Suppressor macrophage treated with lipopolysaccharide for 1 hour (primary cell): ENCODE results near the gene R3HDML.
"Not testable (repeated sequence)": the region's sequence is repeated elsewhere in the genome, so short reads cannot be mapped to it uniquely, and the experiment has no call there.

Experiments
- DNase-seq, 3 donors: peaks; one replicate each; pipeline ENCODE4 v3.0.0-alpha.2; 2020 to 2022

R3HDML gene

GRCh38 chr20:44336725-44337380 is at the start of gene R3HDML:
TSS of gene R3HDML (plus strand) at chr20:44337043. CDS start at chr20:44337158, 115 bp downstream.
- DNase-seq: no peak

GRCh38 chr20:44287272-44288097 is 49.4 kb upstream of the R3HDML start:
- DNase-seq: no peak

GRCh38 chr20:44288252-44288651 is 48.6 kb upstream of the R3HDML start:
- no peak for DNase-seq

- DNase-seq: no peak
These were observed 45.1 kb upstream of the R3HDML start for GRCh38 chr20:44291754-44292153.

GRCh38 chr20:44296011-44296410 is 40.8 kb upstream of the R3HDML start:
- no peak for DNase-seq

- no peak for DNase-seq
These were observed 39.1 kb upstream of the R3HDML start for GRCh38 chr20:44297721-44298120.

- not testable (repeated sequence) for DNase-seq
These were observed 37.8 kb upstream of the R3HDML start for GRCh38 chr20:44299011-44299535.

- DNase-seq: no peak
These were observed 35.6 kb upstream of the R3HDML start for GRCh38 chr20:44301285-44301684.

GRCh38 chr20:44302026-44302669 is 34.7 kb upstream of the R3HDML start:
- no peak for DNase-seq

- no peak for DNase-seq
These were observed 34.1 kb upstream of the R3HDML start for GRCh38 chr20:44302736-44303135.

GRCh38 chr20:44304383-44304782 is 32.5 kb upstream of the R3HDML start:
- DNase-seq: no peak

- DNase-seq: no peak
These were observed 29.9 kb upstream of the R3HDML start for GRCh38 chr20:44306927-44307326.

GRCh38 chr20:44309763-44310663 is 26.8 kb upstream of the R3HDML start:
- peak; percentile 44 to 70 (median 70) for DNase-seq

GRCh38 chr20:44310664-44311639 is 25.9 kb upstream of the R3HDML start, which contains the start of gene FITM2:
TSS of gene FITM2 (minus strand) at chr20:44311202. CDS start at chr20:44311148, 54 bp downstream.
- peak; percentile 99 for DNase-seq

- DNase-seq: no peak
These were observed 22.0 kb upstream of the R3HDML start for GRCh38 chr20:44314870-44315269.

GRCh38 chr20:44319839-44320422 is 16.9 kb upstream of the R3HDML start:
- DNase-seq: peak; percentile 3 to 35 (median 4)

GRCh38 chr20:44324343-44324742 is 12.5 kb upstream of the R3HDML start:
- DNase-seq: no peak

- peak in 1 of 3 donors; percentile 5 for DNase-seq
These were observed 10.3 kb upstream of the R3HDML start for GRCh38 chr20:44326391-44327159.

- not testable (repeated sequence) for DNase-seq
These were observed 9.1 kb upstream of the R3HDML start for GRCh38 chr20:44327748-44328147.

- DNase-seq: no peak
These were observed 8.4 kb upstream of the R3HDML start for GRCh38 chr20:44328428-44328827.
